K562 (cell line): ENCODE measurements around the gene ANO6. TPM values are rescaled to one million over a fixed set of nuclear protein-coding genes. Genes with fewer than 3 reads are reported as not detected.
A peak's percentile ranks its signal among the peaks of the same experiment; 100 is the strongest.

Experiments
- ATAC-seq: fragments of 200-7000 bp; cut with Tn5 transposase; 3 replicates; pipeline ENCODE4 v1.9.1; 2020; ENCODE audit warnings: moderate library complexity
- BruUV-seq: library from RNA; stranded (reverse); fragments of 400-500 nt; replicated peaks from 2 replicates; lab custom pipeline; 2021; lab: Mats Ljungman, UMichigan
- CTCF ChIA-PET: fragments of 300-600 bp; formaldehyde crosslinking; extraction: SDS; loops from one replicate; lab custom pipeline; 2021; ENCODE audit warnings: low intra/inter-chr PET ratio; lab: Yijun Ruan, JAX
- POLR2A ChIA-PET: fragments of 300-600, 350-650 bp; sonication (Branson Sonifier 250); formaldehyde crosslinking; extraction: SDS; loops from one replicate; lab custom pipeline; 2021; ENCODE audit warnings: antibody characterized with exemption, inconsistent platforms; lab: Yijun Ruan, JAX
- DNase-seq, 4 experiments: peaks; one replicate each; pipeline versions ENCODE4 v3.0.0 to v3.0.0-alpha.2; 2011 to 2018; ENCODE audit warnings: low spot score in 3 of 4, mixed read lengths in 3 of 4; ENCODE audit errors: extremely low read depth in 1 of 4
- FAIRE-seq: peaks from 2 replicates; lab custom pipeline; 2011; peaks lifted over from hg19 to GRCh38; lab: Jason Lieb, UNC
- H2AFZ ChIP-seq: 2 replicates; pipeline ENCODE4 v1.6.0; 2011; ENCODE audit warnings: low read depth, low read length, control low read depth, inconsistent platforms
- H3K27ac ChIP-seq: fragments of 200-600 bp; 3 replicates; pipeline ENCODE4 v1.8.0; 2011; ENCODE audit warnings: low read depth, mild to moderate bottlenecking, control low read depth, inconsistent platforms, low read length, moderate library complexity, mixed read lengths; ENCODE audit errors: extremely low read depth
- H3K27me3 ChIP-seq, 2 experiments: fragments of 300-600 bp in 1 of 2; 2 replicates in 1 of 2; 3 replicates in 1 of 2; pipeline versions ENCODE4 v1.6.0 to v1.8.0; 2011; ENCODE audit warnings: inconsistent platforms in 2 of 2, low read length in 2 of 2, mild to moderate bottlenecking in 1 of 2, mixed read lengths in 1 of 2, moderate library complexity in 1 of 2; ENCODE audit not compliant: control insufficient read depth in 2 of 2, insufficient read depth in 2 of 2
- H3K36me3 ChIP-seq: fragments of 300-600 bp; 3 replicates; pipeline ENCODE4 v1.8.0; 2011; ENCODE audit warnings: mild to moderate bottlenecking, low read length, inconsistent platforms; ENCODE audit not compliant: control insufficient read depth, insufficient read depth
- H3K4me1 ChIP-seq, 2 experiments: fragments of 200-600 bp in 1 of 2; replicated peaks in 1 of 2; 2 replicates in 1 of 2; 3 replicates in 1 of 2; pipeline versions ENCODE4 v1.5.1 to v1.8.0; 2011; ENCODE audit warnings: inconsistent platforms in 2 of 2, low read length in 2 of 2, mild to moderate bottlenecking in 1 of 2, mixed read lengths in 1 of 2, moderate library complexity in 1 of 2; ENCODE audit not compliant: control insufficient read depth in 2 of 2, insufficient read depth in 2 of 2
- H3K4me2 ChIP-seq: 2 replicates; pipeline ENCODE4 v1.6.1; 2011; ENCODE audit warnings: low read length, control low read depth, inconsistent platforms, mixed read lengths; ENCODE audit not compliant: insufficient read depth
- H3K4me3 ChIP-seq: fragments of 200-600 bp; sonication (generic), shearing (Covaris generic); 2 replicates; pipeline ENCODE4 v1.5.1; 2016; ENCODE audit warnings: control low read depth, inconsistent platforms
- H3K79me2 ChIP-seq: fragments of 200-600 bp; 3 replicates; pipeline ENCODE4 v1.8.0; 2011; ENCODE audit warnings: low read length, inconsistent platforms; ENCODE audit not compliant: control insufficient read depth, insufficient read depth
- H3K9ac ChIP-seq, 2 experiments: 2 replicates each; pipeline versions ENCODE4 v1.6.0 to v1.6.1; 2011; ENCODE audit warnings: low read depth in 2 of 2, low read length in 2 of 2, control low read depth in 1 of 2, inconsistent platforms in 1 of 2, mild to moderate bottlenecking in 1 of 2, mixed read lengths in 1 of 2; ENCODE audit not compliant: insufficient read depth in 1 of 2
- H3K9me1 ChIP-seq: one replicate; pipeline ENCODE4 v1.6.0; 2011; ENCODE audit warnings: inconsistent platforms, mild to moderate bottlenecking, low read length, moderate library complexity; ENCODE audit not compliant: control insufficient read depth, insufficient read depth
- H3K9me3 ChIP-seq: replicated peaks from 2 replicates; pipeline ENCODE4 v1.5.1; 2011; ENCODE audit warnings: low read depth, low read length, inconsistent platforms; ENCODE audit not compliant: control insufficient read depth, insufficient read depth
- H4K20me1 ChIP-seq: replicated peaks from 2 replicates; pipeline ENCODE4 v1.6.1; 2011; ENCODE audit warnings: low read length, inconsistent platforms, mixed read lengths; ENCODE audit not compliant: control insufficient read depth, insufficient read depth
- CBX8 ChIP-seq: fragments of 200-600 bp; sonication (generic); IDR thresholded peaks from 2 replicates; pipeline ENCODE4 v1.6.1; 2012; ENCODE audit warnings: borderline replicate concordance, mixed run types, low read depth, mild to moderate bottlenecking, moderate library complexity, mixed read lengths, low read length, control low read depth, inconsistent platforms; ENCODE audit not compliant: poor library complexity, severe bottlenecking; ENCODE audit errors: extremely low read depth
- CSDE1 ChIP-seq, 2 experiments: fragments of 450-650 bp; IDR thresholded peaks; 2 replicates each; pipeline ENCODE4 v1.6.1; 2016; ENCODE audit warnings: mild to moderate bottlenecking in 1 of 2
- CXXC5 ChIP-seq: fragments of 250-450 bp; sonication (Bioruptor Pico); IDR thresholded peaks from 2 replicates; pipeline ENCODE4 v1.8.0; 2022; ENCODE audit warnings: inconsistent platforms, mild to moderate bottlenecking, moderate library complexity
- LCOR ChIP-seq: sonication (generic); formaldehyde crosslinking; IDR thresholded peaks from 2 replicates; pipeline ENCODE4 v1.8.0; 2022; ENCODE audit warnings: mild to moderate bottlenecking, missing genetic modification reagents
- MCM2 ChIP-seq: fragments of 450-650 bp; IDR thresholded peaks from 2 replicates; pipeline ENCODE4 v1.6.1; 2017; ENCODE audit warnings: low read depth, mild to moderate bottlenecking
- PRMT5 ChIP-seq: sonication (generic); formaldehyde crosslinking; IDR thresholded peaks from 2 replicates; pipeline ENCODE4 v1.5.0; 2020; ENCODE audit warnings: missing genetic modification reagents
- SRSF9 ChIP-seq: fragments of 200-400 bp; formaldehyde crosslinking; IDR thresholded peaks from 2 replicates; pipeline ENCODE4 v1.6.1; 2017; ENCODE audit warnings: low read depth, low read length, borderline replicate concordance
- STAG1 ChIP-seq: sonication (generic); formaldehyde crosslinking; IDR thresholded peaks from 2 replicates; pipeline ENCODE4 v1.5.0; 2020; ENCODE audit warnings: missing genetic modification reagents, borderline replicate concordance
- ZNF347 ChIP-seq: fragments of 450-650 bp; formaldehyde crosslinking; IDR thresholded peaks from 2 replicates; pipeline ENCODE4 v1.4.0; 2020; ENCODE audit warnings: low read depth, mild to moderate bottlenecking, moderate library complexity
- ZNF445 ChIP-seq: fragments of 250-450 bp; sonication (Bioruptor Pico); IDR thresholded peaks from 2 replicates; pipeline ENCODE4 v1.4.0; 2020; ENCODE audit warnings: low read depth, mild to moderate bottlenecking, moderate library complexity
- ZNF77 ChIP-seq: fragments of 250-450 bp; sonication (Bioruptor Pico); IDR thresholded peaks from 2 replicates; pipeline ENCODE4 v1.5.0; 2020
- in situ Hi-C: fragments of 300-500 bp; cut with MboI; formaldehyde crosslinking; loops from 4 replicates; pipeline ENCODE4 v1.15.0; 2018; ENCODE audit warnings: inconsistent platforms, mixed read lengths
- intact Hi-C: fragments of 100-400 bp; cut with micrococcal nuclease; formaldehyde crosslinking; loops from 2 replicates; pipeline ENCODE4 v1.14.2; 2022
- polyA plus RNA-seq, 8 experiments: library from polyadenylated mRNA; depleted of rRNA in 4 of 8; stranded (reverse) in 5 of 8; unstranded in 3 of 8; fragments of >200 nt; fragmentation: Nextera tagmentation in 2 of 8; fragmentation: Illumina TruSeq in 1 of 8; extraction: Ambion mirVana in 2 of 8; extraction: Trizol in 1 of 8; gene quantifications; 2 replicates each; pipeline versions ENCODE4 v1.2.1 to v1.2.3, GENCODE V29; 2011 to 2014; ENCODE audit warnings: inconsistent platforms in 1 of 8, missing spikeins in 1 of 8
- total RNA-seq, 7 experiments: library from RNA; depleted of rRNA in 6 of 7; stranded (reverse); fragments of >200 nt in 6 of 7; fragmentation: Illumina TruSeq in 2 of 7; extraction: Trizol in 2 of 7; gene quantifications; 2 replicates each; pipeline versions ENCODE4 v1.2.1 to v1.2.3, GENCODE V29; 2011 to 2021; ENCODE audit warnings: low replicate concordance in 1 of 7
- TF ChIP-seq, protein P1 (sequence below): IDR thresholded peaks from 3 replicates; pipeline ENCODE4 v1.6.1; 2011; ENCODE audit warnings: borderline replicate concordance, mild to moderate bottlenecking; ENCODE audit not compliant: insufficient read length, insufficient read depth
- TF ChIP-seq, protein P2 (sequence below): fragments of 250-450 bp; sonication (Bioruptor Pico); IDR thresholded peaks from 2 replicates; pipeline ENCODE4 v1.5.0; 2021; ENCODE audit warnings: mild to moderate bottlenecking, borderline replicate concordance
- TF ChIP-seq, protein P3 (sequence below): fragments of 250-450 bp; sonication (Bioruptor Pico); IDR thresholded peaks from 2 replicates; pipeline ENCODE4 v1.5.0; 2020; ENCODE audit warnings: mild to moderate bottlenecking
- TF ChIP-seq, protein P4 (sequence below): fragments of 450-650 bp; IDR thresholded peaks from 2 replicates; pipeline ENCODE4 v1.6.1; 2018; ENCODE audit warnings: mild to moderate bottlenecking, low read depth; ENCODE audit not compliant: partially characterized antibody

ANO6 gene
- total and polyA plus RNA-seq, 9 of the 15 experiments (the other 6 are each of a cell fraction or from before 2014, with no cell fraction given): 3.5 to 24.7 (median 20.3) TPM

DNA sequence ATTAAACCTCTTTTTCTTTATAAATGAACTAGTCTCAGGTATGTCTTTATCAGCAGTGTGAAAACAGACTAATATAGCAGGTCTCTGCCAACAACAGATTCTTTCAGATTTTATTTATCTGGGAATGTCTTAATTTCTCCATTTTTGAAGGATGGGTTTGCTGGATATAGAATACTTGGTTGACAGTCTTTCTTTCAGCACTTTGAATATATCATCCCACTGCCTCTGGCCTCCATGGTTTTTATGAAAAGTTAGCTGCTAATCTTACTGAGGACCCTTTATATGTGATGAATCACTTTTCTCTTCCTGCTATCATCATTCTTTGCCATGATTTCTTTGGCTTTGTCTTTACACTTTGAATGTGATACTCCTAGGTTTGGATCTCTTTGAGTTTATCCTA is 148.0 kb downstream of the ANO6 start:
- CTCF ChIA-PET: no interaction called here
- in situ Hi-C loops: no loop called here
- FAIRE-seq: no peak
- no peak for TF ChIP-seq CBX8
- TF ChIP-seq, protein P1, sequence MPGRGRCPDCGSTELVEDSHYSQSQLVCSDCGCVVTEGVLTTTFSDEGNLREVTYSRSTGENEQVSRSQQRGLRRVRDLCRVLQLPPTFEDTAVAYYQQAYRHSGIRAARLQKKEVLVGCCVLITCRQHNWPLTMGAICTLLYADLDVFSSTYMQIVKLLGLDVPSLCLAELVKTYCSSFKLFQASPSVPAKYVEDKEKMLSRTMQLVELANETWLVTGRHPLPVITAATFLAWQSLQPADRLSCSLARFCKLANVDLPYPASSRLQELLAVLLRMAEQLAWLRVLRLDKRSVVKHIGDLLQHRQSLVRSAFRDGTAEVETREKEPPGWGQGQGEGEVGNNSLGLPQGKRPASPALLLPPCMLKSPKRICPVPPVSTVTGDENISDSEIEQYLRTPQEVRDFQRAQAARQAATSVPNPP: no peak
- TF ChIP-seq, protein P2, sequence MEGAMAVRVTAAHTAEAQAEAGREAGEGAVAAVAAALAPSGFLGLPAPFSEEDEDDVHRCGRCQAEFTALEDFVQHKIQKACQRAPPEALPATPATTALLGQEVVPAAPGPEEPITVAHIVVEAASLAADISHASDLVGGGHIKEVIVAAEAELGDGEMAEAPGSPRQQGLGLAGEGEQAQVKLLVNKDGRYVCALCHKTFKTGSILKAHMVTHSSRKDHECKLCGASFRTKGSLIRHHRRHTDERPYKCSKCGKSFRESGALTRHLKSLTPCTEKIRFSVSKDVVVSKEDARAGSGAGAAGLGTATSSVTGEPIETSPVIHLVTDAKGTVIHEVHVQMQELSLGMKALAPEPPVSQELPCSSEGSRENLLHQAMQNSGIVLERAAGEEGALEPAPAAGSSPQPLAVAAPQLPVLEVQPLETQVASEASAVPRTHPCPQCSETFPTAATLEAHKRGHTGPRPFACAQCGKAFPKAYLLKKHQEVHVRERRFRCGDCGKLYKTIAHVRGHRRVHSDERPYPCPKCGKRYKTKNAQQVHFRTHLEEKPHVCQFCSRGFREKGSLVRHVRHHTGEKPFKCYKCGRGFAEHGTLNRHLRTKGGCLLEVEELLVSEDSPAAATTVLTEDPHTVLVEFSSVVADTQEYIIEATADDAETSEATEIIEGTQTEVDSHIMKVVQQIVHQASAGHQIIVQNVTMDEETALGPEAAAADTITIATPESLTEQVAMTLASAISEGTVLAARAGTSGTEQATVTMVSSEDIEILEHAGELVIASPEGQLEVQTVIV (CRISPR knock-in tag): no peak
- TF ChIP-seq SRSF9: no peak
- no peak for TF ChIP-seq MCM2
- no peak for TF ChIP-seq CXXC5
- TF ChIP-seq PRMT5 (CRISPR knock-in tag): no peak
- TF ChIP-seq, protein P3, sequence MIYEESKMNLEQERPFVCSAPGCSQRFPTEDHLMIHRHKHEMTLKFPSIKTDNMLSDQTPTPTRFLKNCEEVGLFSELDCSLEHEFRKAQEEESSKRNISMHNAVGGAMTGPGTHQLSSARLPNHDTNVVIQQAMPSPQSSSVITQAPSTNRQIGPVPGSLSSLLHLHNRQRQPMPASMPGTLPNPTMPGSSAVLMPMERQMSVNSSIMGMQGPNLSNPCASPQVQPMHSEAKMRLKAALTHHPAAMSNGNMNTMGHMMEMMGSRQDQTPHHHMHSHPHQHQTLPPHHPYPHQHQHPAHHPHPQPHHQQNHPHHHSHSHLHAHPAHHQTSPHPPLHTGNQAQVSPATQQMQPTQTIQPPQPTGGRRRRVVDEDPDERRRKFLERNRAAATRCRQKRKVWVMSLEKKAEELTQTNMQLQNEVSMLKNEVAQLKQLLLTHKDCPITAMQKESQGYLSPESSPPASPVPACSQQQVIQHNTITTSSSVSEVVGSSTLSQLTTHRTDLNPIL: no peak
- no peak for TF ChIP-seq CSDE1 (IDR thresholded peaks at IDR 0.05)
- TF ChIP-seq ZNF445 (CRISPR knock-in tag): no peak
- no peak for TF ChIP-seq STAG1 (CRISPR knock-in tag)
- TF ChIP-seq ZNF77 (CRISPR knock-in tag): no peak
- no peak for TF ChIP-seq LCOR
- TF ChIP-seq ZNF347 (CRISPR knock-in tag): no peak
- TF ChIP-seq, protein P4, sequence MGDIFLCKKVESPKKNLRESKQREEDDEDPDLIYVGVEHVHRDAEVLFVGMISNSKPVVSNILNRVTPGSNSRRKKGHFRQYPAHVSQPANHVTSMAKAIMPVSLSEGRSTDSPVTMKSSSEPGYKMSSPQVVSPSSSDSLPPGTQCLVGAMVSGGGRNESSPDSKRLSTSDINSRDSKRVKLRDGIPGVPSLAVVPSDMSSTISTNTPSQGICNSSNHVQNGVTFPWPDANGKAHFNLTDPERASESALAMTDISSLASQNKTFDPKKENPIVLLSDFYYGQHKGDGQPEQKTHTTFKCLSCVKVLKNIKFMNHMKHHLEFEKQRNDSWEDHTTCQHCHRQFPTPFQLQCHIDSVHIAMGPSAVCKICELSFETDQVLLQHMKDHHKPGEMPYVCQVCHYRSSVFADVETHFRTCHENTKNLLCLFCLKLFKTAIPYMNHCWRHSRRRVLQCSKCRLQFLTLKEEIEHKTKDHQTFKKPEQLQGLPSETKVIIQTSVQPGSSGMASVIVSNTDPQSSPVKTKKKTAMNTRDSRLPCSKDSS: peak; percentile 50

More for the DNA sequence above, 148.0 kb downstream of the ANO6 start:
- no TSS peak for BruUV-seq
- DNase-seq: no peak
- no peak overlapping the region for H3K9ac ChIP-seq
- no peaks in the 10 kb centered on the region for H3K79me2 ChIP-seq
- no peaks in the 10 kb centered on the region for H3K4me1 ChIP-seq
- H3K27ac ChIP-seq: no peak overlapping the region
- no peaks in the 10 kb centered on the region for H3K9me1 ChIP-seq
- no peak overlapping the region for H3K4me2 ChIP-seq
- ATAC-seq: no peak
- H3K9me3 ChIP-seq: no peaks in the 10 kb centered on the region
- no peak overlapping the region for H3K4me3 ChIP-seq
- no peak overlapping the region for H2AFZ ChIP-seq
- intact Hi-C loops: no loop called here
- POLR2A ChIA-PET: no interaction called here
- peaks cover 6% of the 10 kb centered on the region; the same call in 1 of the 3 replicates for H3K36me3 ChIP-seq
- H4K20me1 ChIP-seq: no peaks in the 10 kb centered on the region
- no peaks in the 10 kb centered on the region for H3K27me3 ChIP-seq
